GM10847 (cell line): ENCODE measurements around the gene KRT13.

Experiments used
- POLR2A ChIP-seq: IDR thresholded peaks from 2 replicates; pipeline ENCODE4 v1.6.1; 2011; ENCODE audit not compliant: insufficient read length; ENCODE audit errors: extremely low read depth

The KRT13 gene

GRCh38 chr17:41505007-41505808 is at the start of gene KRT13:
Gene KRT13, minus strand, starts transcription at chr17:41505612. Its CDS starts 62 bp downstream, at chr17:41505550.
- TF ChIP-seq POLR2A: no peak

GRCh38 chr17:41553987-41554680 is 48.7 kb upstream of the KRT13 start:
- TF ChIP-seq POLR2A: no peak

- TF ChIP-seq POLR2A: no peak
Observed at GRCh38 chr17:41553176-41553575, 47.8 kb upstream of the KRT13 start.

- TF ChIP-seq POLR2A: no peak
Observed at GRCh38 chr17:41552455-41552854, 47.0 kb upstream of the KRT13 start.

GRCh38 chr17:41551365-41551764 is 46.0 kb upstream of the KRT13 start:
- TF ChIP-seq POLR2A: no peak

GRCh38 chr17:41549596-41550039 is 44.2 kb upstream of the KRT13 start:
- no peak for TF ChIP-seq POLR2A

GRCh38 chr17:41548844-41549595 is 43.6 kb upstream of the KRT13 start:
- no peak for TF ChIP-seq POLR2A

- no peak for TF ChIP-seq POLR2A
Observed at GRCh38 chr17:41547921-41548843, 42.8 kb upstream of the KRT13 start.

GRCh38 chr17:41547378-41547841 is 42.0 kb upstream of the KRT13 start:
- TF ChIP-seq POLR2A: no peak

GRCh38 chr17:41546819-41547218 is 41.4 kb upstream of the KRT13 start:
- no peak for TF ChIP-seq POLR2A

- TF ChIP-seq POLR2A: no peak
Observed at GRCh38 chr17:41545829-41546410, 40.5 kb upstream of the KRT13 start.

- TF ChIP-seq POLR2A: no peak
Observed at GRCh38 chr17:41544935-41545334, 39.5 kb upstream of the KRT13 start.

GRCh38 chr17:41544491-41544892 is 39.1 kb upstream of the KRT13 start:
- TF ChIP-seq POLR2A: no peak

- no peak for TF ChIP-seq POLR2A
Observed at GRCh38 chr17:41542357-41542756, 36.9 kb upstream of the KRT13 start.
